ENCODE measurements around the gene ARHGAP26. TPM values are rescaled to one million over a fixed set of nuclear protein-coding genes. Genes with fewer than 3 reads are reported as not detected.
A peak's percentile ranks its signal among the peaks of the same experiment; 100 is the strongest.

The ARHGAP26 gene
- total and polyA plus RNA-seq, 2 experiments from 2014 or later, result 9.5 to 16.8 TPM

DNA sequence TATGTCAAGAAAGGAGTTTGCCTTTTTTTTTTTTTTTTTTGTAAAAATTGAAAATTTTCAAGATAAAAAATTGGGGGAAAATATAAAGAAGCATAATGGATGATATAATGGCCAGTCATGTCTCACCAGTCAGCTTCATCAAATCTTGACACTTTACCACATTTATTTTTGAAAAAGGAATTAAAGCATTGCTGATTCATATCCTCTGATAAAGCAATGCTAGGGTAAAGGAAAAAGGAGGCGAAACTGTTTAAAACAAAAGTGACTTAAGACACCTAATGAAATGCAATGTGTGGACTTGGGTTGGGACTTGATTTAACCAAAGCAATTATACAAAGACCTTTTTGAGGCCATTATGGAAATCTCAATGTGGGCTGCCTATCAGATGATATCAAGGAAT is 208.5 kb downstream of the ARHGAP26 start:
- Histone ChIP-seq H3K9me2 (ENCODE audit: insufficient read depth) (no peaks in the 10 kb centered on the region; the same call in 1 of the 2 replicates), H3K36me3 (ENCODE audit: insufficient read depth) (no peaks in the 10 kb centered on the region), H3K27ac (ENCODE audit: low read depth) (no peak overlapping the region), H2AFZ (no peak overlapping the region), H3K4me1 (ENCODE audit: insufficient read depth) (peaks cover 21% of the 10 kb centered on the region), H3K79me2 (replicated peaks; ENCODE audit: insufficient read depth) (no peaks in the 10 kb centered on the region), H3F3A (replicated peaks; ENCODE audit: low read depth) (no peaks in the 10 kb centered on the region), H4K20me1 (replicated peaks; ENCODE audit: insufficient read depth) (no peaks in the 10 kb centered on the region; the same call in 1 of the 2 replicates), H3K4me3 (no peak overlapping the region), H3K27me3 (ENCODE audit: insufficient read depth) (no peaks in the 10 kb centered on the region), H3K4me2 (no peak overlapping the region)
- no peak for DNase-seq (ENCODE audit: low spot score)
- no peak for TF ChIP-seq JUNB (IDR thresholded peaks at IDR 0.05; ENCODE audit: unreplicated experiment)
- no peak for TF ChIP-seq POLR2AphosphoS5 (IDR thresholded peaks at IDR 0.05; ENCODE audit: low read depth)
- TF ChIP-seq STAT1 (IDR thresholded peaks at IDR 0.05; ENCODE audit: unreplicated experiment), result no peak
- no peak for TF ChIP-seq EZH2phosphoT487 (IDR thresholded peaks at IDR 0.05; ENCODE audit: unreplicated experiment)
- no peak for TF ChIP-seq EZH2 (IDR thresholded peaks at IDR 0.05; ENCODE audit: low read depth, unreplicated experiment)
- Mint-ChIP-seq H3K9me3 (no peaks in the 10 kb centered on the region; the same call in 2 of the 3 replicates), H3K27me3 (ENCODE audit: insufficient read depth, low read depth, poor library complexity) (peaks cover 6% of the 10 kb centered on the region), H3K4me3 (no peak overlapping the region), H3K27ac (no peak overlapping the region), H3K36me3 (ENCODE audit: low read depth) (no peaks in the 10 kb centered on the region), H3K4me1 (peaks cover 36% of the 10 kb centered on the region)
- ATAC-seq, result no peak

- H3K4me3 ChIP-seq, result no peak overlapping the region
- H4K20me1 ChIP-seq (replicated peaks; ENCODE audit: insufficient read depth), result no peaks in the 10 kb centered on the region; the same call in 1 of the 2 replicates
- H3K36me3 ChIP-seq (ENCODE audit: insufficient read depth), result no peaks in the 10 kb centered on the region
- H3F3A ChIP-seq (replicated peaks; ENCODE audit: low read depth), result no peaks in the 10 kb centered on the region
- no peaks in the 10 kb centered on the region for H3K79me2 ChIP-seq (replicated peaks; ENCODE audit: insufficient read depth)
- no peak overlapping the region for H3K4me3 Mint-ChIP-seq
- DNase-seq (ENCODE audit: low spot score), result no peak
- H3K4me2 ChIP-seq, result no peak overlapping the region
- H3K27ac ChIP-seq (ENCODE audit: low read depth), result no peak overlapping the region
- H3K4me1 ChIP-seq (ENCODE audit: insufficient read depth), result peaks cover 21% of the 10 kb centered on the region
- no peaks in the 10 kb centered on the region for H3K27me3 ChIP-seq (ENCODE audit: insufficient read depth)
- no peak overlapping the region for H2AFZ ChIP-seq
- no peaks in the 10 kb centered on the region for H3K36me3 Mint-ChIP-seq (ENCODE audit: low read depth)
- H3K27me3 Mint-ChIP-seq (ENCODE audit: insufficient read depth, low read depth, poor library complexity), result peaks cover 6% of the 10 kb centered on the region
- no peaks in the 10 kb centered on the region; the same call in 1 of the 2 replicates for H3K9me2 ChIP-seq (ENCODE audit: insufficient read depth)
- H3K9me3 Mint-ChIP-seq, result no peaks in the 10 kb centered on the region
- H3K27ac Mint-ChIP-seq, result no peak overlapping the region
- peaks cover 35% of the 10 kb centered on the region for H3K4me1 Mint-ChIP-seq
- ATAC-seq, result peak; percentile 32; the same call in 1 of the 3 replicates
- TF ChIP-seq, protein P1, sequence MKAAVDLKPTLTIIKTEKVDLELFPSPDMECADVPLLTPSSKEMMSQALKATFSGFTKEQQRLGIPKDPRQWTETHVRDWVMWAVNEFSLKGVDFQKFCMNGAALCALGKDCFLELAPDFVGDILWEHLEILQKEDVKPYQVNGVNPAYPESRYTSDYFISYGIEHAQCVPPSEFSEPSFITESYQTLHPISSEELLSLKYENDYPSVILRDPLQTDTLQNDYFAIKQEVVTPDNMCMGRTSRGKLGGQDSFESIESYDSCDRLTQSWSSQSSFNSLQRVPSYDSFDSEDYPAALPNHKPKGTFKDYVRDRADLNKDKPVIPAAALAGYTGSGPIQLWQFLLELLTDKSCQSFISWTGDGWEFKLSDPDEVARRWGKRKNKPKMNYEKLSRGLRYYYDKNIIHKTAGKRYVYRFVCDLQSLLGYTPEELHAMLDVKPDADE (IDR thresholded peaks at IDR 0.05), result no peak
- TF ChIP-seq CREB1 (CRISPR knock-in tag; IDR thresholded peaks at IDR 0.05; ENCODE audit: low read depth) (no peak), ZNF114 (CRISPR knock-in tag; IDR thresholded peaks at IDR 0.05) (no peak), POLR2AphosphoS5 (IDR thresholded peaks at IDR 0.05; ENCODE audit: low read depth) (no peak), EZH2phosphoT487 (IDR thresholded peaks at IDR 0.05; ENCODE audit: unreplicated experiment) (no peak), STAT1 (IDR thresholded peaks at IDR 0.05; ENCODE audit: unreplicated experiment) (no peak)
- TF ChIP-seq, protein P2, sequence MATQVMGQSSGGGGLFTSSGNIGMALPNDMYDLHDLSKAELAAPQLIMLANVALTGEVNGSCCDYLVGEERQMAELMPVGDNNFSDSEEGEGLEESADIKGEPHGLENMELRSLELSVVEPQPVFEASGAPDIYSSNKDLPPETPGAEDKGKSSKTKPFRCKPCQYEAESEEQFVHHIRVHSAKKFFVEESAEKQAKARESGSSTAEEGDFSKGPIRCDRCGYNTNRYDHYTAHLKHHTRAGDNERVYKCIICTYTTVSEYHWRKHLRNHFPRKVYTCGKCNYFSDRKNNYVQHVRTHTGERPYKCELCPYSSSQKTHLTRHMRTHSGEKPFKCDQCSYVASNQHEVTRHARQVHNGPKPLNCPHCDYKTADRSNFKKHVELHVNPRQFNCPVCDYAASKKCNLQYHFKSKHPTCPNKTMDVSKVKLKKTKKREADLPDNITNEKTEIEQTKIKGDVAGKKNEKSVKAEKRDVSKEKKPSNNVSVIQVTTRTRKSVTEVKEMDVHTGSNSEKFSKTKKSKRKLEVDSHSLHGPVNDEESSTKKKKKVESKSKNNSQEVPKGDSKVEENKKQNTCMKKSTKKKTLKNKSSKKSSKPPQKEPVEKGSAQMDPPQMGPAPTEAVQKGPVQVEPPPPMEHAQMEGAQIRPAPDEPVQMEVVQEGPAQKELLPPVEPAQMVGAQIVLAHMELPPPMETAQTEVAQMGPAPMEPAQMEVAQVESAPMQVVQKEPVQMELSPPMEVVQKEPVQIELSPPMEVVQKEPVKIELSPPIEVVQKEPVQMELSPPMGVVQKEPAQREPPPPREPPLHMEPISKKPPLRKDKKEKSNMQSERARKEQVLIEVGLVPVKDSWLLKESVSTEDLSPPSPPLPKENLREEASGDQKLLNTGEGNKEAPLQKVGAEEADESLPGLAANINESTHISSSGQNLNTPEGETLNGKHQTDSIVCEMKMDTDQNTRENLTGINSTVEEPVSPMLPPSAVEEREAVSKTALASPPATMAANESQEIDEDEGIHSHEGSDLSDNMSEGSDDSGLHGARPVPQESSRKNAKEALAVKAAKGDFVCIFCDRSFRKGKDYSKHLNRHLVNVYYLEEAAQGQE (IDR thresholded peaks at IDR 0.05; ENCODE audit: unreplicated experiment), result no peak
- TF ChIP-seq, protein P3, sequence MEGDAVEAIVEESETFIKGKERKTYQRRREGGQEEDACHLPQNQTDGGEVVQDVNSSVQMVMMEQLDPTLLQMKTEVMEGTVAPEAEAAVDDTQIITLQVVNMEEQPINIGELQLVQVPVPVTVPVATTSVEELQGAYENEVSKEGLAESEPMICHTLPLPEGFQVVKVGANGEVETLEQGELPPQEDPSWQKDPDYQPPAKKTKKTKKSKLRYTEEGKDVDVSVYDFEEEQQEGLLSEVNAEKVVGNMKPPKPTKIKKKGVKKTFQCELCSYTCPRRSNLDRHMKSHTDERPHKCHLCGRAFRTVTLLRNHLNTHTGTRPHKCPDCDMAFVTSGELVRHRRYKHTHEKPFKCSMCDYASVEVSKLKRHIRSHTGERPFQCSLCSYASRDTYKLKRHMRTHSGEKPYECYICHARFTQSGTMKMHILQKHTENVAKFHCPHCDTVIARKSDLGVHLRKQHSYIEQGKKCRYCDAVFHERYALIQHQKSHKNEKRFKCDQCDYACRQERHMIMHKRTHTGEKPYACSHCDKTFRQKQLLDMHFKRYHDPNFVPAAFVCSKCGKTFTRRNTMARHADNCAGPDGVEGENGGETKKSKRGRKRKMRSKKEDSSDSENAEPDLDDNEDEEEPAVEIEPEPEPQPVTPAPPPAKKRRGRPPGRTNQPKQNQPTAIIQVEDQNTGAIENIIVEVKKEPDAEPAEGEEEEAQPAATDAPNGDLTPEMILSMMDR (conservative IDR thresholded peaks at IDR 0.05; ENCODE audit: low read depth in 2 of 2), result no peak
Measured at GRCh38 chr5:142979636-142980035, 209.5 kb downstream of the ARHGAP26 start.

All from GM23338 (cell line).